ENCODE measurements around the gene GNAL.

Gene GNAL

DNA sequence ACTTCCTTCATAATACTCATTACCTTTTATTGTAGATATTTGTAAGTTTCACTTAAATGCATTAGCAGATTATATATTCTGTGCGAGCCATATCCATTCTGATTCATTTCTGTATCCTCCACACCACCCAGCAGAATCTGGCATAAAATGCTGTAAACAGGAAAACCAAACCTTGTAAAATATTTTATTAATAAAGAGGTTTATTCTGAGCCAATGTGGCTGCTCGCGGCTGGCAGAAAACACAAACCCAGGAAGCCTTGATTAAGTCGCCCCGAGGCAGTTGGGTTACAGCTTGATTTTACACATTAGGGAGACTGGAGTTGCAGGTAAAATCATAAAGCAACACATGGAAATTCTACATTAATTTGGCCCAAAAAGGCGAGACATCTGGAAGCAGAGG lies 40.5 kb downstream of the GNAL start:
- no peak for DNase-seq

DNA sequence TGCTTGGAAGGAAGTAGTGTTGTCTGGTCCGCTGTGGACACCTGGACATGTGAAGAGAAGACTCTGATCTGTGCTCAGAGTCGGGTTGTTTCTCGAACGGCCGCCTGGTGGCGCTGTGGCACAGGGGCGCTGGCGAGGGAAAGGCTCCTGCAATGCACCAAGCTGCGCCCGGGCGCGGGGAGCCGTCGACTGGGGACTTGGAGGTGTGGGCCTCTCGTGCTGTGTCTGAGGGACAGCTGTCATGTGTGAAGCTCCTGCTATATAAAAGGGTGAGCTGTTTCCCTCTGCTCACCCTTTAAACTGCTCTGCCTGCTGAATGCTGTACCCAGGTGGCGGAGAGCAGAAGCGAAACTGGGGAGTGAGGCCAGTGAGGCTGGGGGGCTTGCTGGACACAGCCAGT lies 44.0 kb downstream of the GNAL start:
- peak; percentile 56 for DNase-seq

DNA sequence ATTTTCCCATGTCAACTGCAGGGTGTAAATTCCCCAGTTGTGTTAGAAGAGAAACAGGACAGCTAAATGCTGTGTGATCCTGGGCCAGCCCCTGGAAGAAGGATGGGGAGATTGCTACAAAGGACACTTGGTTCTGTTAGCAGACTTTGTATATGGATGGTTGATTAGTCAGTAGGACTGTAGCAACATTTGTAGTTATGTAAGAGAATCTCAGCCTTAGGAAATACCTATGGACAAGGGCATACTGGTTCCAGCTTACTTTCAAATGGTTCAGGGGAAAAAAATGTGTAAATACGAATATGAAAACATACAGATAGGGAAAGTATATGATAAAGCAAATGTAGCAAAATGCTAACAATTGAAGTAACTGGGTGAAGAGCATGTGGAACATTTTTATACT lies 47.6 kb downstream of the GNAL start:
- no peak for DNase-seq

DNA sequence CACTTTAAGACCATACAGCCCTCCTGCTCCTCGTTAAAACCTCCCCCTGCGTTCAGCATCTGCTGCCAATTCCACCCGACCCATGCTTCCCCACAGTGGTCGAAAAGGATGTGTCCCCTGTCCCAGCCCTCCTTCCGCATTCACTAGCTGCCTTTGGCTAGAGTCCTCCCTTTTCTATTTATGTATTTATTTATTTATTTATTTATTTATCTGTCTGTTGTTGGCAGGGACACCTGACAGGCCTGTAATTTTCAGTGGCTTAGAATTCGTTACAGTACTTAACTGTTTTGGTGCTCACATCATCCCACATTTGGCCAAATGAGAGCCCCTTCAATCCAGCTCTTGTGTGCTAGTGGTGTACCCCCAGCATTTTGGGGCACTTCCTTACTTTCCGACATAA lies 50.8 kb downstream of the GNAL start:
- DNase-seq, result no peak

DNA sequence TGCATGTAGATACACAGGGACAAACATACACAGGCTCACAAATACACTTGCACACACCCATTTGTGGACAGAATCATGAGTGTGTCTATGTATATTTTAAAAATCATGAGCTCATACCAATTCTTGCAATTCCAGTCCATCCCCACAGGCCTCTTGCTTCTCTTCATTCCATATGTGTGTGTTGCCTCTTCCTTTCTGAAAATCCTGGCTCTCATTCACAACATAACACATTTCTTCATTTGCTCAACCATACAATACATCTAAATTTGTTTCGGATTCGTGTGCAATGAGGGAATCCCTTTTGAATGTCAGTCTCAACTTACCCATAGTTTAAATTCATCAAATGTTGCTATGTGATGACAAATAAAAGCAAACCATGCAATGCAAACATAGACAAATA lies 51.4 kb downstream of the GNAL start:
- no peak for DNase-seq

DNA sequence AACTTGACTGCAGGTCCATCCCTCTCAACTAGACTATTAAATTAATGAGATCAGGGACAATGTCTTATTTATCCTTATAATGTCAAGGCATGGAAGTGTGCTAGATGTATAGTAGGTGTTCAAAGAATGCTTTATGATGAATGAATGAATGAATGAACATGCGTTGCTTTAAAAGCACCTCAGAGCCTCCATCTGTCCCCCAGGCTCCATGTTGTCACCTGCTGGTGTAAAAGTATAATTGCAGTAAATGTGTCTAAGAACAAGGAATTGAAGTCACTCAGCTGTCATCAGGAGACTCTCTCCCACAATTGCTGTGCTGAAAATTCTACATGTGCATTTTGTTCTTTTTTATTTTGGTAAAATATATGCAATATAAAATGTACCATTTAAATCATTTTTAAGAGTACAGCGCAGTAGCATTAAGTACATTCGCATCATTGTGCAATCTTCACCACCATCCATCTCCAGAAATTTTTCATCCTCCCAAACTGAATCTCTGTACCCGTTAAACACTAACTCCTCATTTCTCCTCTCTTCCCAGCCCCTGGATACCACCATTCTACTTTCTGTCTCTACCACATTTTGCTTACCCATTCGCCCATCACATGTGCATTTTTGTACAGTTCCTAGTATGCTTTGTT lies 52.6 kb downstream of the GNAL start:
- DNase-seq, result peak; percentile 6

DNA sequence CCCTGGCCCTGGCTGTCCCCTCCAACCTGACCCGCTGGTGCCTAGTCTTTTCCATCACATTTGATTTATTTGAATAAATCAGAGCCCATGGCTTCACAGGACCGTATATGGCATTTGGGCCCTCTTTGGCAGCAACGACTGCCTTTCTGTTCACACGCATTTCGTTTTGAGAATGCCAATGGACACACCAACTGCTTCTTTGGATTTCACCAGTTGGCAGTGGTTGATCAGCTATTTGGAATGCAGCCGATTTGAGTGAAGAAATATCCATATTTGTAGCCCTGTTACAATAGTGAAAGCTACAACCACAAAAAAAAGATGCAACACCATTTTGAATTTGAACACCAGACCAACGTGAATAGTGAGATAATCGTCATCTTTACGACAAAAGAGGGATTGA lies 56.5 kb downstream of the GNAL start:
- DNase-seq, result no peak

DNA sequence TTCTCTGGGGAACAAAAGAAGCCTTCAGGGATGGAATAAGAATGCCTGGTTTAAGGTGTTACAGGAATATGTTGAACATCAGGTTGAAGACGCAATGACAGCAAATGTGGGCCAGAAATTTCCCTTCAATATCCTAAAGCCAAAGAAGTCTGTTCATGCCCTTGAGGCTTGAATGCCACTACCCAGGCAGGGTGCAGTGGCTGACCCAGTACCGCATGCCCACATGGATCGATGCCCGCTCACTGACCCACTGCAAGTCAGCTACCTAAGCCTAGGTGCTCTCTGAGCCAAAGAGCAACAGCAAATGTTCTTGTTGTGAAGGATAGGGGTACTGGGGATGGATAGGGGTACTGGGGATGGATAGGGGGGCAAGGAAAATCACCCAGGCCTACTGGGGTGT lies 58.2 kb downstream of the GNAL start:
- DNase-seq, result no peak

DNA sequence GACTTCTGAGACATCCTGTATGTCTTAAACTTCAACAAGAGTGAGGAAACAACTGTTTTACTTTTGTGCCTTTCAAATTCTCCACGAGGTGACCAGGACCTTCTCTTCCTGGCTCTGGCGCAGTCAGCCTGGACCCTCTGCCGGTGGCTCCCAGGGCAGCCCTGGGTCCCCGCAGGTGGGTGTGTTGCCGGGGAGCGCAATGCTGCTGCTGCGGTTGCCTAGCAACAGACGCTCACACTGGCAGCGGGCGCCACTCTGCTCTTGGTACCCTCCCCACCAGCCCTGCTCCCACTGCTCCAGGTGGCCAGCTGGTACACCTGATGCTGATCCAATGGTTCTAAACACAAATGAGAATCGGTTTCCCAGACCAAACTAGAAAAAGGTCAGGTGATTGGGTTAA lies 58.7 kb downstream of the GNAL start:
- DNase-seq, result no peak

DNA sequence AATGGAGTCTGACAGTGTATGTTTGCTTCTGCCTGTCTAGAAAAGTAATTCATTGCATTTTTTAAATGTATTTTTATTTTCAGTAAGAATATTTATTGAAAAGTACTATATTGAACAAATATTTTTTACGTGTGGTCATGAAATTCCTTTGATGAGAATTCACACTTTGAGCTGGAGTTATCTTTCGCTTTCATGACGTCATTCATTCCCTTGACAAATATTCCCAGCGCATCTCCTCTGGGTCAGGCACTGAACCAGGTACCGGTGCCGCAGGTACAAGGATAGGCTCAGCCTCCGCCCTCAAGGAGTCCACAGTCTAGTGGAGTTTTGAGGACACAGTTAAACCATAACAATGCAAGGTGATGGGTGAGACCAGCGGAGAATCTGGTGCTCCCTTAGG lies 60.2 kb downstream of the GNAL start:
- DNase-seq, result no peak

DNA sequence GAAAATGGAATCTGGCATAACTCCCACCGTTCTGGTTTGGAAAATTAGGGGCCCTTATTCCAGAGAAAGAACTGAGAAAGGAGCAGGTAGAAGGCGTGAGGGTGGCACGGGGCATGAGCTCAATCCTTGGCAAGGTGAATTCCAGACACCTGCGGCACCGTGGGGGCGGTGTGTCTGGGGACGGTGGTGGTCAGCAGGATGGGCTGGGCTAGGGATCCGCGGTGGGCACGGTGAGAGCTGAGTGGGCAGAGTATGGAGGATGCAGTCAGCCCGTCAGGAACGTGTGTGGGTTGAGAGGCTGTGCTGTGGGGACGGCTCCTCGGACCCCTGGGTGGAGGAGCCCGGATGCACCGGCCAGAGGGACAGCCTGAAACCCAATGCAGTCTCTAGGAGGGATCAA lies 61.1 kb downstream of the GNAL start:
- DNase-seq, result no peak

DNA sequence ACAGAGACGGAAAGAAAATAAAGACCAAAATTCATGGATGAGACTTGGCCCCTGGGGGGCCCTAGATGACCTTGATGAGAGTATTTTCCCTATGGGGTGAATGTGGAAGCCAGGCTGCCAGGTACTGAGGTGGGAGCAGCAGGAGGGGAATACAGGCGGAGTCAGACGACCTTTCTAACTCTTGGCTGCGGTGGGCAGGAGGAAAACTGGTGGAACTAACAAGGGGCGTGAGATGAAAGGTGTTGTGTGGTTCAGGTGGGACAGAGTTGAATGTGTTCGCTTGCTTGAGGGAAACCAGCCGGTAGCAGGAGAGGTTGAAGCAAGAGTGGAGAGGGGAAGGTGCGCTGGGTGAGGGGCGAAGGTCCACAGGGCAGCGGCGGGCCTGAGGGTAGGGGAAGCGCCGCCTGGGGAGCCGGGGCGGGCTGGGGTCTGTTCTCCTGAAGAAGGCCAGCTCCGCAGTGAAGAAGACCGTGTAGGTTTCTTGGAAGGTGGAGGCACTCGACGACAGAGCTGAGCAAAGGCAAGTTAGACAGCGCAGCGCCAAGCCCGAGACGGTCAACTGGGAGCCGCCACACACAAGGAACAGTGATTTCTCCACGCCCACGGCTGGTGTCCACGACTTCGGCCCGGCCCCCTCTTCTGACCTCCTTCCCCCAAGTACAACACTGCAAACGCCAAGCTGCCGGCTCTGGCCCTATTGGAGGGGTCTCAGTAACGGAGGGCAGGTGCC lies 61.7 kb downstream of the GNAL start:
- DNase-seq, result no peak

DNA sequence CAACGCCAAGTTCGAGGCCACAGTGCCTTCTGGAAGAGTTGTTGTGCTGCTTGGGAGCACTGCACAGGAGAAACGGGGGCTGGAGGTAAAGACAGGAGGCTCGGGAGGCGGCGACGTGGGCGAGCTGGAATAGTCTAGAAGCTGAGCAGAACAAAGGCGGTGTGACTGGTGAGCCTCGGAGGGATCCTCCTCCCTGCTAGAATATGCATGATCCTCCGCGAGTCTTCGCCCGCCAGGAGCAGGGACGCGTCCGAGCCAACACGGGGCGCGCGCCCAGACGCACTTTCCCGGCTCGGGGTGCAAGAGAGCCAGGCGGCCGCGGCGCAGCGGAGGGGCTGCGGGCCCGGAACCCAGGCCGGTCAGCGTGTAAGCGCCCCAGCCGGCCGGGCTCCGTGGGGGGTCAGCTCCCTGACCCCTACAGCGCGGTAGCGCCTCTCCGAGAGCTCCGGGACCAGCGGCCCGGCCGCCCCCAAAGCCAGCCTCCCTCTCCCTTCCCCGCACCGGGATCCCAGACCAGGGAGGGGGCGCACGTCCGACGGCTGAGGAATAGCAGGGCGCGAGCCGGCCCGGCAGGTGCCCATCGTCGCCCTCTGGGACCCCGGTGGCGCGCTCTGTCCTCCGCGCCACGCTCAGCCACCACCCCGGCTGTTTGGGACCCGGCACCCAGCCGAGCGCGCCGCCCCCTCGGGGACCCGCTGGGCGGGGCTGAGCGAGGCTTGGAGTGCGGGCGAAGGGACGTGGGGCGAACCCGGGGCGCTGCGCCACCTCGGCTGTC lies 62.5 kb downstream of the GNAL start:
- no peak for DNase-seq

DNA sequence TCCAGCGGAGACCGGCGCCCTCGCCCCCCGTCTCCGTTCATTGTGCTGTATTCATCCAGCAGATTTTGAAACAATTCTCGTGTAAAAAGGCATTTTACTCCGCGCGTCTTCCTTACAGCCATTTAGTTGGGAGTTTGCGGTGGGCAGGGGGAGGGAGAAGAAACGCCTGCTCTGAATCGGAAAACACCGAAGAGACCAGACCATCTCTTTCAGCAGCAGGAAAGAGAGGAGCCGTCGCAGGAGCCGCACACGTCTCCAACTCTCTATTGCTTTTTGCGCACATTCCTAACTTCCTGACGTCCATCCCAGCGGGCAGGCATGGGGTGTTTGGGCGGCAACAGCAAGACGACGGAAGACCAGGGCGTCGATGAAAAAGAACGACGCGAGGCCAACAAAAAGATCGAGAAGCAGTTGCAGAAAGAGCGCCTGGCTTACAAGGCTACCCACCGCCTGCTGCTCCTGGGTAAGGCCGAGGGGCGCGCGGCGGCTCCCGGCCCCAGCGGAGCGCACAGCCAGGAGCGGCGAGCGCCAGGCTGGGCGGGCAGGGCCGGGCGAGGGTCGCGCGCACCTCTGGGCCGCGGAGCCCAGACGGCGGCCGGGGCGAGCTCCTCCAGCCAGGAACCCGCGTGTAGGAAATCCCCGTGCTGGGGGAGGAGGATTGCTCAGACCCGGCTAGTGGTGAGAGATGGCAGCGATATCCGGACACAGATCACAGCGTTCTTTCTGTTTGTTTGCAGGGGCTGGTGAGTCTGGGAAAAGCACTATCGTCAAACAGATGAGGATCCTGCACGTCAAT lies 63.2 kb downstream of the GNAL start:
- peak; percentile 19 for DNase-seq

DNA sequence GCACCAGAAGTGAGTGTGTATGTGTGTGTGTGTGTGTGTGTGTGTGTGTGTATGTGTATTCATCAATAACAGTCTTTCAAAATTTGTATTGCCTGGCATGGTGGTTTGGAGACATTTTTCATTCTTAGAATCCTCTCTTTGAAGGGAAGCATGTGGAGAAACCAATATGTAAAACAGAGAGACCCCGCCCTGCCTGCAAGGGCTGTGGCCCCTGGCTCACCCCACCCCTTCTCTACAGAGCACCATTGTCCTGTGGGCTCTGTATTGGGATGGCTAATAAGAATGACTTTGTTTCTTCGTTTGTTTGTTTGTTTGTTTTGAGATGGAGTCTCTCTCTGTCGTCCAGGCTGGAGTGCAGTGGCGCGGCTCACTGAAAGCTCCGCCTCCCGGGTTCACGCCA lies 65.9 kb downstream of the GNAL start:
- DNase-seq, result no peak

DNA sequence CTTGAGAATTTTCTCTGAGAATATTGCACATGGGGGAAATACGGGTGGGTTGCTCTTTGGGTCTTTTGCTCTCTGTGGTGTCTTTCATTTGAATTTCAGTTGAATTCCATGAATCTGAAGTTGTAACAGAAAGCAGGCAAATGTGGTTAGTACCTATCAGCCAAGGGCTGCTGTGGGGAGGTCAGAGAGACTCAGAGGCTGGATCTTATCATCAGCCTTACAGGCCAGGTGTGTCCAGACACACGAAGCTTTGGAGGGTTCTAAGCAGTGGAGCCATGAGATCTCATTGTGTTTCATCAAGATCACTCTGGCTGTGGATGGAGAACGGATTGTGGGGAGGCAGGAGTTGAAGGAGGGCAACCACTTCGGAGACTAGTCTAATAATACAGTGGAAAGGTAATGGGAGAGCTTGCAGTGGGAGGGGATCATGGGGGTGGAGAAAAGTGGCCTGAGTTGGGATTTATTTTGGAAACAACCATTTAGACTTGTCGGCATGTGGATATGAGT lies 68.1 kb downstream of the GNAL start:
- no peak for DNase-seq

DNA sequence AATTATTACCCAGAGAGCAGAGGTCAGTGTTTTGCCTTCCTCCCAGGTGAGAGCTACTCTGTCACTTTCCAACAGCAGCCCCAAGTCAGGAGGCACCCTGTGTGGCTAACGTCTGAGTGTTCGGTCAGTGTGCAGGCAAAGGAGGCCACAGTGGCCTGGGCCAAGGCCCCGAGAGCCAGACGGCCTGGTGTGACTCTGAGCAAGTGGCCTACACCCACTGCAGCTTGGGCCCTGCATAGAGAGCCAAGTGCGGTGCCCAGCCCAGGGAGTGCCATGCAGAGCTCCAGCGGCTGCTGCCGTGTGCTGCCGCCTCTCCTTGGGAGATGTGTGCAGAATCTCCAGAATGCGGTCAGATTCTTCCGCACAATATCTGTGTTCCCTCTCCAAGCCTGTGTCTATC lies 70.4 kb downstream of the GNAL start:
- DNase-seq, result no peak

DNA sequence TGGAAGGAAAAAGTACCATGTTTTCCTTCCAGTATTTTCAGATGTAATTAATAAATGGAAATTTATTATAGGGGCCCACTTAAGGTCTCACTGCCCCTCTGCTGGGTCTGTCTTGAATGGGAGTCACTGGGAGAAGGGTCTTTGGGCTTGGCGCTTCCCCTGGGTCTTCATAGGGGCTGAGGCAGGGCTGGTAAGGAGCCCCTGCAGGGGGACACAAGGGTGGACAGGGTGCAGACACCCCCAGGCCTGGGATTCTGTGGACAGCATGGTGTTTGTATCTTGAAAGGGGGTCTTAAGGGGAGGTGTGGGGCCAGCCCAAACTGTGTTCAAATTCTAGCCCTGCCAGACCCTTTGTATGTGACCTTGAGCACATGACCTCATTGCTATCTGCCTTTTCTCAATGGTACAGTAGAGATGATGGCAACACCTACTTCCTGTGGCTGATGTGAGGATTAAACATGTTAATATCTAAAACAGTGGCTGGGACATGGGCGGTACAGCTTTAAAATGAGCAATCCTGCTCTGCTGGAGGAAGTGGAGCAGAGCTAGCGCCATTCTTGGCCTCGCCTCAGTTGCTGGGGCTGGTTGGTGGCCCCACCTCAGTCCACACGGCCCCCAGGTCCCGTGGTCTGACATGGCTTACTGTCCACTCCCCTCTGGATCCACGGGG lies 71.6 kb downstream of the GNAL start:
- DNase-seq, result no peak

DNA sequence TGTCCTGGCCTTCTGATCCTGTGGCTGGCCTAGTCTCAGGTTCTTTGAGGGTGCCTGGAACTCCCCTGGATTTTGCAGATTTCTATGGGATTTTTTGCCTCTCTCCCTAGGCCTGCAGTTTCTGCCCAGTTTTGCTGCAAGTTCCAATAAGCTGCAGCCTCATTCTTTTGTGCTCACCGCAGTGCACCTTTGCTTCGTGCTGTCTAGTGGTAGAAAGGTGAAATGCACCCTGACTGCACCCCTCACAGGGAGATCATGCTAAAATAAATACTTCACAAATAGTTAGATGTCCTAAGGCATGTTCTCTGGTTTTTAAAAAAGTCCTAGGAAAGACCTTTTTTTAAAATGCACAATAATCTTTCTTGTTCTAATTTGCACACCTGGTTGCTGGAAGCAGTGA lies 72.5 kb downstream of the GNAL start:
- DNase-seq, result no peak

DNA sequence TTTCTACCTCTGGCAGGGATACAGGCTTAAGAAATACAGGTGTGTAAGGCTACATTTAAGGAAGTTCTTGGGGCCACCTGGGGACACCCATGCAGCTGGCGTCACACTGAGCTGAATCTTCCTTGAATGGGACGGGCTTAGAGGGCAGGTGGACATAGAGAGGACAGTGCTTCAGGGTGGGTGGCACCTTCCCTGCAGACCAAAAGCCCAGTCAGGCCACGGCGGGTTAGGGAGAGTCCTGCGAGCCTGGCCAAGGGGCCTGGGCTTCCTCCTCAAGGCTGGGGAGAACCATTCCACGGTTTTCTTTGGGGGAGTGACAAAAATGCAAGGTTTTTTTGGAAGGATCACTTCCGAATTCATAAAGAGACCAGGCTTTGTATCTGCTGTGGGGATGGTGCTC lies 73.4 kb downstream of the GNAL start:
- no peak for DNase-seq

DNA sequence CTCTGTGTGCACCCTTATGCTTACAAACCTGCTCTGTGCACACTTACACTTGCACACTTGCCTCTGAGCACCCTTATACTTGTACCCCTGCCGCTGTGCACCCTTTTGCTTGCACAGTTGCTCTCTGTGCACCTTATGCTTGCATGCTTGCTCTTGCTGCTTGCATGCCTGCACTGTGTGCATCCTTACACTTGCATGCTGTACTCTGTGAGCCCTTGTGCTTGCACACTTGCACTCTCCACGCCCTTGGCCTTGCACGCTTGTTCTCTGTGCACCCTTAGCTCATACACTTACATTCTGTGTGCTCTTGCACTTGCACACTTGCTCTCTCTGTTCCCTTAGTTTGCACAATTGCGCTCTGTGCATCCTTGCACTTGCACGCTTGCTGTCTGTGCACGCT lies 78.3 kb downstream of the GNAL start:
- no peak for DNase-seq

DNA sequence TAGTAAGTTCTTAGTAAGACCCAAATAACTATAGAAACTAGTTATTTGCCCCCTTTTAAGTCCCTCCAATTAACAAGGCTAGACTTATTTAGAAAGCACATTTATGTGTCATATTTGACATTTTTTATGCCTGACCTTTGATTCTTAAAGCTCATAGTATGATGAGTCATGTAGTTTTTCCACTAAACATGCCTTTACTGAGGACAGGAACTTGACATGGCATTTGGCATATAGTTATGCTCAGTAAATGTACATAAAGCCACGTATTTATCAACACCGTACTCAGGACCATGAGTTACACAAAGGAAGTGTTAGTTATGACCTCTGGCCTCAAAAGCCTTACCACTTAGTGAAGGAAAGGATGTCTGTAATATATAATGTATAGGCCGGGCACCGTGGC lies 78.9 kb downstream of the GNAL start:
- no peak for DNase-seq

All from kidney glomerular epithelial cell (primary cell).